PFSK-1 (cell line): Measurements from ENCODE around the gene CELF4.

Source experiments
- POLR2AphosphoS5 ChIP-seq: IDR thresholded peaks from 2 replicates; pipeline ENCODE4 v1.6.1; 2012; ENCODE audit warnings: low read depth, mild to moderate bottlenecking, control low read depth, low read length, moderate library complexity
- TAF1 ChIP-seq: IDR thresholded peaks from 2 replicates; pipeline ENCODE4 v1.6.1; 2012; ENCODE audit warnings: low read length, control low read depth, borderline replicate concordance; ENCODE audit not compliant: insufficient read depth
- TF ChIP-seq, protein P1 (sequence below), 2 experiments: IDR thresholded peaks; 2 replicates each; pipeline versions ENCODE4 v1.6.1 to v1.8.0; 2011 to 2012; ENCODE audit warnings: low read depth in 2 of 2, low read length in 2 of 2, control low read depth in 1 of 2, inconsistent platforms in 1 of 2, mild to moderate bottlenecking in 1 of 2, moderate library complexity in 1 of 2; ENCODE audit not compliant: insufficient read depth in 1 of 2

DNA sequence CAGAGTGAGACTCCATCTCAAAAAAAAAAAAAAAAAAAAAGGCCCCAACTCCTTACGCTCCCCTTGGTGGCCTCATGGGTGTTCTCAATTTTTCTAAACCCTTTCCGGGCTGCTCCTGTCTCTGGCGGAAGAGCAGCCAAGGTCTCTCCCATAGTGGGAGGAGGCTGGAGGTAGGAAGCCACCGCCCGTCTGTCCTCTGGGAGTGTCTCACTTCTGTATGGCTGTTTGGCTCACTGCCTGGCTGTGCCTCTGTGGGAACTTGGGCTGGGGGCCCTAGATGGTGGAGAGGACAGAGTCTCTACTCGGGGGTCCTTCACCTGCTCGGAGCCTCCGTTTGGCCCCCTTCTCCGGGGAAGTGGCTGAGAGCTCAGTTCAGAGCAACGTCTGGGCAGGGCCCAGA is 245.3 kb downstream of the CELF4 start:
- TF ChIP-seq, protein P1, sequence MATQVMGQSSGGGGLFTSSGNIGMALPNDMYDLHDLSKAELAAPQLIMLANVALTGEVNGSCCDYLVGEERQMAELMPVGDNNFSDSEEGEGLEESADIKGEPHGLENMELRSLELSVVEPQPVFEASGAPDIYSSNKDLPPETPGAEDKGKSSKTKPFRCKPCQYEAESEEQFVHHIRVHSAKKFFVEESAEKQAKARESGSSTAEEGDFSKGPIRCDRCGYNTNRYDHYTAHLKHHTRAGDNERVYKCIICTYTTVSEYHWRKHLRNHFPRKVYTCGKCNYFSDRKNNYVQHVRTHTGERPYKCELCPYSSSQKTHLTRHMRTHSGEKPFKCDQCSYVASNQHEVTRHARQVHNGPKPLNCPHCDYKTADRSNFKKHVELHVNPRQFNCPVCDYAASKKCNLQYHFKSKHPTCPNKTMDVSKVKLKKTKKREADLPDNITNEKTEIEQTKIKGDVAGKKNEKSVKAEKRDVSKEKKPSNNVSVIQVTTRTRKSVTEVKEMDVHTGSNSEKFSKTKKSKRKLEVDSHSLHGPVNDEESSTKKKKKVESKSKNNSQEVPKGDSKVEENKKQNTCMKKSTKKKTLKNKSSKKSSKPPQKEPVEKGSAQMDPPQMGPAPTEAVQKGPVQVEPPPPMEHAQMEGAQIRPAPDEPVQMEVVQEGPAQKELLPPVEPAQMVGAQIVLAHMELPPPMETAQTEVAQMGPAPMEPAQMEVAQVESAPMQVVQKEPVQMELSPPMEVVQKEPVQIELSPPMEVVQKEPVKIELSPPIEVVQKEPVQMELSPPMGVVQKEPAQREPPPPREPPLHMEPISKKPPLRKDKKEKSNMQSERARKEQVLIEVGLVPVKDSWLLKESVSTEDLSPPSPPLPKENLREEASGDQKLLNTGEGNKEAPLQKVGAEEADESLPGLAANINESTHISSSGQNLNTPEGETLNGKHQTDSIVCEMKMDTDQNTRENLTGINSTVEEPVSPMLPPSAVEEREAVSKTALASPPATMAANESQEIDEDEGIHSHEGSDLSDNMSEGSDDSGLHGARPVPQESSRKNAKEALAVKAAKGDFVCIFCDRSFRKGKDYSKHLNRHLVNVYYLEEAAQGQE (IDR thresholded peaks at IDR 0.05; ENCODE audit: insufficient read depth in 1 of 2, low read depth in 2 of 2, low read length in 2 of 2), result no peak
- no peak for TF ChIP-seq TAF1
- TF ChIP-seq POLR2AphosphoS5, result no peak
